ENCODE data around the gene IL25. TPM values are rescaled to one million over a fixed set of nuclear protein-coding genes. Genes with fewer than 3 reads are reported as not detected.

The IL25 gene
- total and polyA plus RNA-seq, 2 of the 8 experiments (the other 6 are each of a cell fraction or from before 2014, with no cell fraction given): not detected

DNA sequence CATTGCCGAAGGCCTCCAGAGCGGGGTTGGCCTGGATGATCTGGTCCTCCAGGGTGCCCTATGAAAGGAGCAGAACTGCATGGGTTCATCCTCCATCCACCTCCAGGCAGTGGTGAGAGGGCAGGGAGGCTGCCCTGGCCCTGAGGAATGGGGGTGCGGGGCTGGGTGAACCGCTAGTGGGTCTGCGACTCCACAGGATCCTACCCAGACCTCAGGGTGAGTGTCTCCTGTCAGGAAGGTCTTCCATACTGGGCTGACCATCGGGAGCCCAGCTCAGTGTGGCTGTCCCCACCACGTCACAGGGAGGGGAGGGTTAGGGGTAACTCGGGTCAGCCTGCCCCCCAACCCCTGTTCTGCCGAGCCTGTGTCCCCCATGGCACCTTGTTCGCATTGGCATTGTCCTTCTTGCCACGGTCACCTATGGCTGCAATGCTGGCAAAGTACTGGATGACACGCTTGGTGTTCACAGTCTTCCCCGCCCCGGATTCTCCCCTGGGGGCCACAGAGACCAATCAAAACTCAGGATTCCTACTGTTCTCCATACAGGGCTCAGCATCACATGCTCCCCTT lies 31.8 kb downstream of the IL25 start:
- Histone ChIP-seq H2BK12ac (ENCODE audit: low read depth, low read length) (no peak overlapping the region), H3K4ac (replicated peaks; ENCODE audit: insufficient read length, low read depth, low read length) (no peak overlapping the region), H2BK120ac (replicated peaks; ENCODE audit: low read depth, low read length) (no peak overlapping the region), H3K9ac (replicated peaks in 1 of 4; ENCODE audit: extremely low read depth in 1 of 4, low read depth in 3 of 4, low read length in 3 of 4) (no peak overlapping the region), H4K8ac (ENCODE audit: extremely low read depth, insufficient read depth, low read length) (no peak overlapping the region), H3K14ac (ENCODE audit: insufficient read length) (no peak overlapping the region), H3K36me3 (ENCODE audit: control insufficient read depth in 2 of 4, insufficient read depth in 4 of 4, low read length in 3 of 4) (no peaks in the 10 kb centered on the region), H4K5ac (ENCODE audit: insufficient read length, low read depth, low read length) (no peak overlapping the region), H3K4me1 (replicated peaks in 1 of 4; ENCODE audit: control insufficient read depth in 3 of 4, insufficient read depth in 4 of 4, low read length in 3 of 4) (no peaks in the 10 kb centered on the region; a peak in 1 of 7 replicates), H3K23me2 (ENCODE audit: low read depth, low read length) (no peaks in the 10 kb centered on the region), H3K18ac (ENCODE audit: extremely low read depth, low read length) (no peak overlapping the region), H3K9me3 (ENCODE audit: insufficient read depth in 2 of 2, low read depth in 1 of 2, low read length in 1 of 2) (no peaks in the 10 kb centered on the region), H2BK15ac (ENCODE audit: low read length) (no peak overlapping the region), H2BK5ac (ENCODE audit: low read depth, low read length) (no peak overlapping the region), H2AK5ac (ENCODE audit: low read depth, low read length) (no peak overlapping the region), H2BK20ac (ENCODE audit: low read length) (no peak overlapping the region), H3K4me2 (ENCODE audit: insufficient read depth in 1 of 2, low read depth in 2 of 2, low read length in 2 of 2) (no peak overlapping the region), H2AFZ (ENCODE audit: low read length) (no peak overlapping the region), H3K27me3 (replicated peaks in 1 of 4; ENCODE audit: control insufficient read depth in 3 of 4, extremely low read depth in 1 of 4, insufficient read depth in 3 of 4, low read length in 3 of 4) (no peaks in the 10 kb centered on the region; a peak in 3 of 7 replicates), H3K4me3 (ENCODE audit: extremely low read depth in 1 of 4, insufficient read depth in 2 of 4, low read depth in 3 of 4, low read length in 4 of 4) (no peak overlapping the region), H4K91ac (replicated peaks; ENCODE audit: insufficient read length, low read length) (no peak overlapping the region), H3K23ac (ENCODE audit: insufficient read length) (no peak overlapping the region), H3K79me1 (ENCODE audit: low read depth, low read length) (no peaks in the 10 kb centered on the region), H3K27ac (ENCODE audit: low read depth, low read length) (no peak overlapping the region), H3K79me2 (ENCODE audit: control insufficient read depth in 1 of 2, insufficient read depth in 2 of 2, low read length in 2 of 2) (no peaks in the 10 kb centered on the region), H4K20me1 (replicated peaks in 1 of 2; ENCODE audit: control insufficient read depth in 1 of 2, insufficient read depth in 2 of 2, low read length in 2 of 2) (peaks cover 0 to 2% of the 10 kb centered on the region in 2 experiments), H3K56ac (replicated peaks; ENCODE audit: insufficient read length, low read depth, low read length) (no peak overlapping the region)
- ChIA-PET CTCF (ENCODE audit: partially characterized antibody) (interaction anchor here (1.2 to 2.2 kb wide), 2 partner anchors 24 to 52 kb away, joined by 3 to 5 read pairs; no protein-coding TSS in a partner anchor), POLR2A (ENCODE audit: partially characterized antibody) (no interaction called here)
- DNase-seq (ENCODE audit: low read depth in 1 of 2, low spot score in 2 of 2) (no peak), FAIRE-seq (no peak)
- 81% methylated on average over 11 of the region's 14 CpGs; no CpG with 5 or more reads in 1 of the 2 experiments for WGBS, 2 experiments (ENCODE audit: extremely low coverage in 1 of 2, insufficient coverage in 1 of 2, insufficient read length in 1 of 2, insufficient replicate concordance in 2 of 2, low coverage in 1 of 2, low lambda C conversion rate in 2 of 2, missing lambda C conversion rate in 1 of 2)
- no peak for TF ChIP-seq NRF1 (IDR thresholded peaks at IDR 0.05; ENCODE audit: low read depth, low read length)
- TF ChIP-seq ZNF274 (IDR thresholded peaks at IDR 0.05; ENCODE audit: borderline replicate concordance, extremely low read depth, low read length): no peak
- no peak for TF ChIP-seq JUND (IDR thresholded peaks at IDR 0.05; ENCODE audit: low read length)
- TF ChIP-seq ASH2L (IDR thresholded peaks at IDR 0.05; ENCODE audit: low read length): no peak
- TF ChIP-seq TEAD4 (IDR thresholded peaks at IDR 0.05; ENCODE audit: low read depth, low read length): no peak
- TF ChIP-seq POU5F1 (IDR thresholded peaks at IDR 0.05; ENCODE audit: low read depth, low read length): no peak
- no peak for TF ChIP-seq TCF12 (IDR thresholded peaks at IDR 0.05; ENCODE audit: low read depth, low read length)
- TF ChIP-seq, protein P1, sequence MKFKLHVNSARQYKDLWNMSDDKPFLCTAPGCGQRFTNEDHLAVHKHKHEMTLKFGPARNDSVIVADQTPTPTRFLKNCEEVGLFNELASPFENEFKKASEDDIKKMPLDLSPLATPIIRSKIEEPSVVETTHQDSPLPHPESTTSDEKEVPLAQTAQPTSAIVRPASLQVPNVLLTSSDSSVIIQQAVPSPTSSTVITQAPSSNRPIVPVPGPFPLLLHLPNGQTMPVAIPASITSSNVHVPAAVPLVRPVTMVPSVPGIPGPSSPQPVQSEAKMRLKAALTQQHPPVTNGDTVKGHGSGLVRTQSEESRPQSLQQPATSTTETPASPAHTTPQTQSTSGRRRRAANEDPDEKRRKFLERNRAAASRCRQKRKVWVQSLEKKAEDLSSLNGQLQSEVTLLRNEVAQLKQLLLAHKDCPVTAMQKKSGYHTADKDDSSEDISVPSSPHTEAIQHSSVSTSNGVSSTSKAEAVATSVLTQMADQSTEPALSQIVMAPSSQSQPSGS (IDR thresholded peaks at IDR 0.05; ENCODE audit: low read length): no peak
- TF ChIP-seq FOSL1 (IDR thresholded peaks at IDR 0.05; ENCODE audit: insufficient read depth, low read depth, low read length): no peak
- no peak for TF ChIP-seq RFX5 (IDR thresholded peaks at IDR 0.05; ENCODE audit: borderline replicate concordance, low read depth, low read length)
- no peak for TF ChIP-seq RAD21 (IDR thresholded peaks at IDR 0.05 in 1 of 2, conservative IDR thresholded peaks at IDR 0.05 in 1 of 2; ENCODE audit: low read depth in 2 of 2, low read length in 2 of 2)
- TF ChIP-seq, protein P2, sequence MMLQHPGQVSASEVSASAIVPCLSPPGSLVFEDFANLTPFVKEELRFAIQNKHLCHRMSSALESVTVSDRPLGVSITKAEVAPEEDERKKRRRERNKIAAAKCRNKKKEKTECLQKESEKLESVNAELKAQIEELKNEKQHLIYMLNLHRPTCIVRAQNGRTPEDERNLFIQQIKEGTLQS (IDR thresholded peaks at IDR 0.05; ENCODE audit: insufficient read depth, low read depth, low read length): no peak

Data from H1 (cell line).